SK-MEL-5 (cell line): Measurements from ENCODE around the gene TBRG4. TPM values are rescaled to one million over a fixed set of nuclear protein-coding genes. Genes with fewer than 3 reads are reported as not detected.

Experiments
- DNase-seq: peaks from one replicate; pipeline ENCODE4 v3.0.0-alpha.2; 2016; ENCODE audit warnings: low read depth, low spot score
- in situ Hi-C: cut with HindIII; loops from 2 replicates; pipeline ENCODE4 v1.10.0; 2016; ENCODE audit warnings: low sequenced_read_pairs, high pct_unique_total_duplicates, low pct_unique_long_range_greater_than_20kb
- total RNA-seq: library from RNA; depleted of rRNA; stranded (reverse); fragments of >200 nt; shearing (Covaris generic); gene quantifications from 2 replicates; pipeline ENCODE4 v1.2.3, GENCODE V29; 2014

TBRG4 gene
- total RNA-seq, 1 experiment from 2014 or later = 277 TPM

- in situ Hi-C loops = no loop called here
- DNase-seq = no peak
Measured at GRCh38 chr7:45073031-45073785, 38.3 kb downstream of the TBRG4 start.

- in situ Hi-C loops = no loop called here
- no peak for DNase-seq
Measured at GRCh38 chr7:45072131-45073030, 39.1 kb downstream of the TBRG4 start.

- DNase-seq = no peak
- in situ Hi-C loops = no loop called here
Measured at GRCh38 chr7:45071528-45071927, 40.0 kb downstream of the TBRG4 start.

GRCh38 chr7:45070254-45070642 is 41.2 kb downstream of the TBRG4 start:
- no peak for DNase-seq
- in situ Hi-C loops = no loop called here

GRCh38 chr7:45069444-45070253 is 41.8 kb downstream of the TBRG4 start:
- in situ Hi-C loops = no loop called here
- no peak for DNase-seq

- in situ Hi-C loops = no loop called here
Measured at GRCh38 chr7:45068236-45069023, 43.1 kb downstream of the TBRG4 start.

GRCh38 chr7:45067582-45067981 is 43.9 kb downstream of the TBRG4 start:
- DNase-seq = no peak
- in situ Hi-C loops = no loop called here

More at GRCh38 chr7:45068236-45069023, 43.1 kb downstream of the TBRG4 start:
- DNase-seq = no peak

GRCh38 chr7:45066409-45066808 is 45.1 kb downstream of the TBRG4 start:
- no peak for DNase-seq

GRCh38 chr7:45065031-45065995 is 46.2 kb downstream of the TBRG4 start:
- in situ Hi-C loops = no loop called here
- DNase-seq = no peak

More at GRCh38 chr7:45066409-45066808, 45.1 kb downstream of the TBRG4 start:
- in situ Hi-C loops = no loop called here

GRCh38 chr7:45064047-45064725 is 47.3 kb downstream of the TBRG4 start:
- in situ Hi-C loops = no loop called here
- DNase-seq = no peak

GRCh38 chr7:45061806-45062425 is 49.6 kb downstream of the TBRG4 start:
- in situ Hi-C loops = no loop called here
- DNase-seq = no peak

GRCh38 chr7:45061352-45061751 is 50.1 kb downstream of the TBRG4 start:
- no peak for DNase-seq
- in situ Hi-C loops = no loop called here

GRCh38 chr7:45060295-45060694 is 51.2 kb downstream of the TBRG4 start:
- in situ Hi-C loops = no loop called here
- DNase-seq = no peak

- in situ Hi-C loops = no loop called here
- DNase-seq = no peak
Measured at GRCh38 chr7:45057878-45058277, 53.6 kb downstream of the TBRG4 start.

GRCh38 chr7:45055594-45056219 is 55.8 kb downstream of the TBRG4 start:
- in situ Hi-C loops = no loop called here
- DNase-seq = no peak
